DND-41 (cell line): ENCODE data around the gene CCT2.
A peak's percentile ranks its signal among the peaks of the same experiment; 100 is the strongest.

ENCODE experiments used
- ATAC-seq: fragments of 200-7000 bp; cut with Tn5 transposase; 3 replicates; pipeline ENCODE4 v1.9.1; 2021; ENCODE audit warnings: low read depth; ENCODE audit not compliant: insufficient read depth
- DNase-seq: peaks from one replicate; pipeline ENCODE4 v3.0.0-alpha.2; 2020
- H2AFZ ChIP-seq: 2 replicates; pipeline ENCODE4 v1.6.0; 2012; ENCODE audit warnings: low read depth, low read length
- H3K27ac ChIP-seq: 2 replicates; pipeline ENCODE4 v1.5.1; 2012; ENCODE audit warnings: low read length, inconsistent platforms
- H3K27me3 ChIP-seq: fragments of 200-600 bp; sonication (generic); 2 replicates; pipeline ENCODE4 v1.6.0; 2012; ENCODE audit warnings: low read length, mild to moderate bottlenecking, inconsistent platforms; ENCODE audit not compliant: insufficient read depth, poor library complexity
- H3K36me3 ChIP-seq: 2 replicates; pipeline ENCODE4 v1.5.1; 2012; ENCODE audit warnings: low read length, inconsistent platforms; ENCODE audit not compliant: insufficient read depth
- H3K4me1 ChIP-seq: 2 replicates; pipeline ENCODE4 v1.5.1; 2012; ENCODE audit warnings: mild to moderate bottlenecking, low read length; ENCODE audit not compliant: insufficient read depth
- H3K4me2 ChIP-seq: 2 replicates; pipeline ENCODE4 v1.6.0; 2012; ENCODE audit warnings: mild to moderate bottlenecking, moderate library complexity, low read length, inconsistent platforms; ENCODE audit not compliant: insufficient read depth
- H3K4me3 ChIP-seq, 2 experiments: fragments of 200-600 bp in 1 of 2; shearing (Covaris generic) in 1 of 2; 2 replicates each; pipeline ENCODE4 v1.5.1; 2012 to 2016; ENCODE audit warnings: inconsistent platforms in 2 of 2, low read length in 2 of 2, mild to moderate bottlenecking in 2 of 2, low read depth in 1 of 2, moderate library complexity in 1 of 2
- H3K79me2 ChIP-seq: 2 replicates; pipeline ENCODE4 v1.6.0; 2012; ENCODE audit warnings: low read length, inconsistent platforms; ENCODE audit not compliant: insufficient read depth
- H3K9ac ChIP-seq: 2 replicates; pipeline ENCODE4 v1.6.0; 2012; ENCODE audit warnings: low read depth, mild to moderate bottlenecking, inconsistent platforms, low read length, moderate library complexity
- H3K9me3 ChIP-seq: 2 replicates; pipeline ENCODE4 v1.5.1; 2012; ENCODE audit warnings: low read length, moderate library complexity, mild to moderate bottlenecking, inconsistent platforms; ENCODE audit not compliant: insufficient read depth, severe bottlenecking
- H4K20me1 ChIP-seq: 2 replicates; pipeline ENCODE4 v1.6.0; 2012; ENCODE audit warnings: low read length; ENCODE audit not compliant: insufficient read depth
- CTCF ChIP-seq: IDR thresholded peaks from 2 replicates; pipeline ENCODE4 v1.5.1; 2012; ENCODE audit warnings: borderline replicate concordance, low read length, moderate library complexity, mild to moderate bottlenecking; ENCODE audit not compliant: poor library complexity, severe bottlenecking; ENCODE audit errors: extremely low read depth
- EZH2 ChIP-seq: IDR thresholded peaks from 3 replicates; pipeline ENCODE4 v1.6.1; 2012; ENCODE audit warnings: borderline replicate concordance, low read depth, mild to moderate bottlenecking, moderate library complexity, low read length, inconsistent platforms; ENCODE audit not compliant: severe bottlenecking

CCT2 gene

GRCh38 chr12:69556383-69556782 lies 28.9 kb upstream of the CCT2 start:
- no peaks in the 10 kb centered on the region for H3K4me1 ChIP-seq
- peaks cover 18% of the 10 kb centered on the region for H3K79me2 ChIP-seq
- H3K27ac ChIP-seq, result no peak overlapping the region
- no peak for DNase-seq
- no peaks in the 10 kb centered on the region for H3K27me3 ChIP-seq
- no peak overlapping the region for H3K9ac ChIP-seq
- no peaks in the 10 kb centered on the region for H3K9me3 ChIP-seq
- H2AFZ ChIP-seq, result no peak overlapping the region
- H3K4me2 ChIP-seq, result no peak overlapping the region
- ATAC-seq, result no peak
- H4K20me1 ChIP-seq, result peaks cover 7% of the 10 kb centered on the region
- no peaks in the 10 kb centered on the region for H3K36me3 ChIP-seq
- no peak for TF ChIP-seq EZH2
- TF ChIP-seq CTCF, result no peak
- no peak overlapping the region for H3K4me3 ChIP-seq

- Histone ChIP-seq H3K36me3 (peaks cover 25% of the 10 kb centered on the region), H3K9me3 (no peaks in the 10 kb centered on the region), H3K4me3 (no peak overlapping the region), H3K27ac (no peak overlapping the region), H3K9ac (no peak overlapping the region), H3K79me2 (peaks cover 18% of the 10 kb centered on the region), H2AFZ (no peak overlapping the region), H3K27me3 (no peaks in the 10 kb centered on the region), H3K4me1 (no peaks in the 10 kb centered on the region), H3K4me2 (no peak overlapping the region), H4K20me1 (peaks cover 6% of the 10 kb centered on the region)
- no peak for TF ChIP-seq CTCF
- TF ChIP-seq EZH2, result no peak
- ATAC-seq (no peak), DNase-seq (no peak)
Observed at GRCh38 chr12:69563166-69563762, 22.0 kb upstream of the CCT2 start.

GRCh38 chr12:69566603-69567002 lies 18.7 kb upstream of the CCT2 start:
- TF ChIP-seq CTCF (peak; percentile 35), EZH2 (no peak)
- no peak overlapping the region for H3K4me3 ChIP-seq
- ATAC-seq (0 out of 3 replicates have a peak, but pooled peaks have one; percentile 47), DNase-seq (no peak)
- no peak overlapping the region for H3K27ac ChIP-seq
- no peak overlapping the region for H3K4me2 ChIP-seq
- H3K36me3 ChIP-seq, result peaks cover 43% of the 10 kb centered on the region
- H2AFZ ChIP-seq, result no peak overlapping the region
- no peak overlapping the region for H3K9ac ChIP-seq
- H3K79me2 ChIP-seq, result peaks cover 2% of the 10 kb centered on the region; the same call in 1 of the 2 replicates
- no peaks in the 10 kb centered on the region for H3K27me3 ChIP-seq
- H4K20me1 ChIP-seq, result no peaks in the 10 kb centered on the region
- no peaks in the 10 kb centered on the region for H3K4me1 ChIP-seq
- H3K9me3 ChIP-seq, result no peaks in the 10 kb centered on the region
